Measurements from ENCODE around the gene ATPAF2. TPM values are rescaled to one million over a fixed set of nuclear protein-coding genes. Genes with fewer than 3 reads are reported as not detected.

Gene ATPAF2
- 10 to 100 TPM; 23.5 to 44.5 TPM for total RNA-seq

GRCh38 chr17:18038861-18039534 is at the start of gene ATPAF2, which contains the start of gene GID4:
Gene ATPAF2, minus strand, starts transcription at chr17:18039168. Its CDS starts 155 bp downstream, at chr17:18039013.
Gene GID4, plus strand, starts transcription at chr17:18039408. Its CDS starts 57 bp downstream, at chr17:18039465.
- Histone ChIP-seq H3K4me1 (peaks cover 10% of the 10 kb centered on the region), H3K36me3 (no peaks in the 10 kb centered on the region), H3K9ac (ENCODE audit: low read depth in 2 of 2, low read length in 2 of 2) (peak within 1 kb of the TSS; percentile 79 to 84), H3K9me3 (no peaks in the 10 kb centered on the region), H3K4me3 (peak within 1 kb of the TSS; percentile 84), H3K27me3 (no peaks in the 10 kb centered on the region), H3K27ac (peak within 1 kb of the TSS; percentile 60)
- intact Hi-C loops (cut with DNase I): no loop called here
- TF ChIP-seq, protein P1, sequence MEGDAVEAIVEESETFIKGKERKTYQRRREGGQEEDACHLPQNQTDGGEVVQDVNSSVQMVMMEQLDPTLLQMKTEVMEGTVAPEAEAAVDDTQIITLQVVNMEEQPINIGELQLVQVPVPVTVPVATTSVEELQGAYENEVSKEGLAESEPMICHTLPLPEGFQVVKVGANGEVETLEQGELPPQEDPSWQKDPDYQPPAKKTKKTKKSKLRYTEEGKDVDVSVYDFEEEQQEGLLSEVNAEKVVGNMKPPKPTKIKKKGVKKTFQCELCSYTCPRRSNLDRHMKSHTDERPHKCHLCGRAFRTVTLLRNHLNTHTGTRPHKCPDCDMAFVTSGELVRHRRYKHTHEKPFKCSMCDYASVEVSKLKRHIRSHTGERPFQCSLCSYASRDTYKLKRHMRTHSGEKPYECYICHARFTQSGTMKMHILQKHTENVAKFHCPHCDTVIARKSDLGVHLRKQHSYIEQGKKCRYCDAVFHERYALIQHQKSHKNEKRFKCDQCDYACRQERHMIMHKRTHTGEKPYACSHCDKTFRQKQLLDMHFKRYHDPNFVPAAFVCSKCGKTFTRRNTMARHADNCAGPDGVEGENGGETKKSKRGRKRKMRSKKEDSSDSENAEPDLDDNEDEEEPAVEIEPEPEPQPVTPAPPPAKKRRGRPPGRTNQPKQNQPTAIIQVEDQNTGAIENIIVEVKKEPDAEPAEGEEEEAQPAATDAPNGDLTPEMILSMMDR (IDR thresholded peaks at IDR 0.05): no peak
- DNase-seq: peak; percentile 100

DNA sequence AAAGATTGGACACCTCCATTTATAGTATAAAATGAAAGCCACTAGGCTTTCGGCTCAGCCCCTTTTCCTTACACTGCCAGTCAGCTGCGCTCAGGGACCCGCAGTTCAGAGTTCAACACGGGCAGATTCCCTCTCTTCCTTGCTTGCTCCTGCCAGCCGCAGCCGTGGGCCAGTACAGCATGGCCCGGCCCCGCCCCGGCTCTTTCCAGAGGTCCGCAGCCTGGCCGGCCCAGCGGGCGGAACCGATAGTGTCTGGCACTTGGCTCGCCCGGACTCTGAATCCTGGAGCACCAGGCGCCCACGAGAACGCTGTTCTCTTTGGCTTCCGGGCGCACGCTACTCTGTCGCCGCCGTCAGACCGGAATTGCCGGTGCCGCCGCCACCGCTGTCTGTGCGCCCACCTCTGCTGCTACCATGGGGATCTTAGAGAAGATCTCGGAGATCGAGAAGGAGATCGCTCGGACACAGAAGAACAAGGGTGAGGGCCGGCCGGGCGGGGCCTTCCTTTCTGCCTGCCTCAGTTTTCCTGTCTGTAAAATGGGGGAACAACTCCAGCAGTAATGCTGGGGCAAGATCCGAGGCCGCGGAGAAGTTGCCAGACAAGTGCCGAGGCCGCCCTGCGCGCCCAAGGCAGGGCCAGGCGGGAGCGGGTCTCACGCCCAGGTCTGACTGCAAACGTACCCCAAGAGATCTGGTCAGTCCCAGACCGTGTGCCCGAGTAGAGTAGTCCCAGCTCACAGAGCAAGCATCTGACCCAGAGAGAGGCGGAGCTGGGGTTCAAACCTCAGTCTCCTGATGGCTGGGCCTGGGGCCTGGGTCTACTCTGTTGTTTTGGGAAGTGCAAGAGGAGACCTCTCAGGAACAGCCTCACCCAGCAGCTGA is 48.9 kb upstream of the ATPAF2 start, which contains the start of gene DRG2:
Gene DRG2 (plus strand): TSS at position 339 of the 882 bp plus-strand sequence. CDS start 76 bp downstream, at position 415.
- intact Hi-C loops (cut with DNase I): no loop called here
- DNase-seq: peak; percentile 92
- Histone ChIP-seq H3K9me3 (no peaks in the 10 kb centered on the region), H3K27ac (peak within 1 kb of the TSS; percentile 64), H3K4me1 (no peaks in the 10 kb centered on the region), H3K4me3 (peak within 1 kb of the TSS; percentile 65), H3K27me3 (no peaks in the 10 kb centered on the region), H3K9ac (ENCODE audit: low read depth in 2 of 2, low read length in 2 of 2) (peak within 1 kb of the TSS; percentile 70 to 75), H3K36me3 (no peaks in the 10 kb centered on the region)
- TF ChIP-seq, protein P1 (IDR thresholded peaks at IDR 0.05): no peak

DNA sequence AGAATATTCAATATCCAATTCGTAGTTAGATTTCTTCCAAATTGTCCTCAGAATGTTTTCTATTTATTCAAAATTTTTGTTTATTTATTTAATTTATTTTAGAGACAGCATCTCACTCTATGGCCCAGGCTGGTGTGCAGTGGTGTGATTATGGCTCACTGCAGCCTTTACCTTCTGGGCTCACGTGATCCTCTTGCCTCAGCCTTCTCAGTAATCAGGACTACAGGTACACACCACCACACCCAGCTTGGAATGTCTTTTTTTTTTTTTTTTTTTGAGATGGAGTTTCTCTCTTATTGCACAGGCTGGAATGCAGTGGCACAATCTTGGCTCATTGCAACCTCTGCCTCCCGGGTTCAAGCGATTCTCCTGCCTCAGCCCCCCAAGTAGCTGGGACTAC is 45.3 kb upstream of the ATPAF2 start:
- no peak for DNase-seq
- H3K4me1 ChIP-seq: no peaks in the 10 kb centered on the region
- H3K36me3 ChIP-seq: no peaks in the 10 kb centered on the region
- no peaks in the 10 kb centered on the region for H3K9me3 ChIP-seq
- intact Hi-C loops (cut with DNase I): no loop called here
- no peak overlapping the region for H3K9ac ChIP-seq (ENCODE audit: low read depth in 2 of 2, low read length in 2 of 2)
- TF ChIP-seq, protein P1 (IDR thresholded peaks at IDR 0.05): no peak
- H3K27me3 ChIP-seq: no peaks in the 10 kb centered on the region
- no peak overlapping the region for H3K4me3 ChIP-seq
- no peak overlapping the region for H3K27ac ChIP-seq

DNA sequence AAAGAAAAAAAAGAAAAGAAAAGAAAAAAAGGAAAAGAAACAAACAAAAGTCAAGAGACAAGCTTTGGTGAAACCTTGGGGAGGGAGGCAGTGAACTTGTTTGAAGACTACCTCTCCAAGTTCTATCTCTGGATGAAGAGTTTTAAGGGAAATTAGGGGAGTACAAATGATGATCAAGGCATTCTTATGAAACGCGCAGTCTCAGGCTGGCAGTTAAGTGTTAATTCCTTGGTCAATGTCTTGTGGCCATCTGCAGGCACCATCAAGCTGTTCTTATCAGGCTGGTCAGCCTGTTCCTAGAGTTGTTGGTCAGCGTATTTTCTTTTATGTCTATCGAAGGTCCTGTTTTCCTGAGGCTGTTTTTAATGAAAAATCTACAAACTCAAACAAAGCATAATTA is 40.6 kb upstream of the ATPAF2 start:
- TF ChIP-seq, protein P1 (IDR thresholded peaks at IDR 0.05): no peak
- no peaks in the 10 kb centered on the region for H3K4me1 ChIP-seq
- intact Hi-C loops (cut with DNase I): no loop called here
- no peak overlapping the region for H3K9ac ChIP-seq (ENCODE audit: low read depth in 2 of 2, low read length in 2 of 2)
- no peak overlapping the region for H3K27ac ChIP-seq
- DNase-seq: no peak
- H3K36me3 ChIP-seq: no peaks in the 10 kb centered on the region
- no peaks in the 10 kb centered on the region for H3K9me3 ChIP-seq
- H3K4me3 ChIP-seq: no peak overlapping the region
- H3K27me3 ChIP-seq: no peaks in the 10 kb centered on the region

DNA sequence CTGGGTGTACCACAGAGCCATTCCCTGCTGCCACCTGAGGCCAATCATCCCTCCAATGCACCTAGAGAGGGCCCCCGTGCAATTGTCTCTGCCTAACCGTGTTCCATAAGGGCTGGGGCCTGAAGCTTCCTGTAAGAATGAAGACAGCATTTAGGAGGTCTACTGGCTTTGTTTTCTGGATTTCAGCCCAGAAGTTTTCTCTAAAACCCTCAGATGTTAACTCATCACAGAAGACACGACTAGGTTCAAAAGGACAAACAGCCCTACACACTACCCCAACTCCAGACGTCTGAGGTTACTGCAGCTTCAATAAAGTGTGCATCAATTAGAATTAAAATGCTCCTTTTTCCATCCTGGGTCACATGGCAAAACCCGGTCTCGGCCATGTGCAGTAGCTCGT is 38.0 kb upstream of the ATPAF2 start:
- Histone ChIP-seq H3K9ac (ENCODE audit: low read depth in 2 of 2, low read length in 2 of 2) (no peak overlapping the region), H3K9me3 (no peaks in the 10 kb centered on the region), H3K4me1 (no peaks in the 10 kb centered on the region), H3K4me3 (no peak overlapping the region), H3K27me3 (no peaks in the 10 kb centered on the region), H3K27ac (no peak overlapping the region), H3K36me3 (no peaks in the 10 kb centered on the region)
- intact Hi-C loops (cut with DNase I): no loop called here
- TF ChIP-seq, protein P1 (IDR thresholded peaks at IDR 0.05): no peak
- DNase-seq: no peak
